Liver (tissue), 9 donors: Measurements from ENCODE around the gene AS3MT. TPM values are rescaled to one million over a fixed set of nuclear protein-coding genes. Genes with fewer than 3 reads are reported as not detected.

ENCODE experiments used
- DNase-seq: peaks from one replicate; pipeline ENCODE4 v3.0.0-alpha.2; 2017; ENCODE audit warnings: low spot score
- H3K27ac ChIP-seq, 2 donors: one replicate each; pipeline ENCODE4 v1.7.0; 2013; ENCODE audit warnings: inconsistent platforms in 2 of 2, low read length in 2 of 2, control low read depth in 1 of 2, low read depth in 1 of 2, mild to moderate bottlenecking in 1 of 2
- H3K27me3 ChIP-seq, 4 donors: one replicate each; pipeline versions ENCODE4 v1.6.1 to v1.7.0; 2013; ENCODE audit warnings: low read length in 3 of 4, inconsistent platforms in 1 of 4, mild to moderate bottlenecking in 1 of 4, moderate library complexity in 1 of 4; ENCODE audit not compliant: control insufficient read depth in 4 of 4, insufficient read depth in 4 of 4
- H3K36me3 ChIP-seq, 4 donors: one replicate each; pipeline versions ENCODE4 v1.6.1 to v1.7.0; 2013; ENCODE audit warnings: low read length in 3 of 4, mild to moderate bottlenecking in 3 of 4, low read depth in 1 of 4, moderate library complexity in 1 of 4; ENCODE audit not compliant: control insufficient read depth in 4 of 4, insufficient read depth in 3 of 4
- H3K4me1 ChIP-seq, 4 donors: one replicate each; pipeline versions ENCODE4 v1.6.1 to v1.7.0; 2013; ENCODE audit warnings: low read length in 3 of 4, mild to moderate bottlenecking in 3 of 4, moderate library complexity in 1 of 4; ENCODE audit not compliant: control insufficient read depth in 4 of 4, insufficient read depth in 4 of 4
- H3K4me3 ChIP-seq, 3 donors: one replicate each; pipeline versions ENCODE4 v1.6.1 to v1.7.0; 2013; ENCODE audit warnings: low read length in 3 of 3, control low read depth in 1 of 3, low read depth in 1 of 3, mild to moderate bottlenecking in 1 of 3
- H3K9ac ChIP-seq, 2 donors: one replicate each; pipeline ENCODE4 v1.7.0; 2013; ENCODE audit warnings: low read length in 2 of 2, mild to moderate bottlenecking in 2 of 2, moderate library complexity in 2 of 2, control low read depth in 1 of 2, low read depth in 1 of 2
- H3K9me3 ChIP-seq, 4 donors: one replicate each; pipeline versions ENCODE4 v1.6.1 to v1.7.0; 2013; ENCODE audit warnings: low read length in 3 of 4; ENCODE audit not compliant: control insufficient read depth in 4 of 4
- CTCF ChIP-seq: fragments of 150-350 bp; IDR thresholded peaks from 2 replicates; pipeline ENCODE4 v1.5.1; 2017; ENCODE audit warnings: improper control_type of control experiment, low read depth, low read length; ENCODE audit not compliant: missing input control
- FOXA2 ChIP-seq: IDR thresholded peaks from 2 replicates; pipeline ENCODE4 v1.6.1; 2016; ENCODE audit warnings: antibody characterized with exemption
- GABPA ChIP-seq, 2 donors: IDR thresholded peaks in 1 of 2; conservative IDR thresholded peaks in 1 of 2; 2 replicates each; pipeline ENCODE4 v1.6.1; 2016; ENCODE audit warnings: antibody characterized with exemption in 2 of 2, mild to moderate bottlenecking in 1 of 2, moderate library complexity in 1 of 2
- HNF4A ChIP-seq, 2 donors: conservative IDR thresholded peaks; 2 replicates each; pipeline ENCODE4 v1.6.1; 2016; ENCODE audit warnings: antibody characterized with exemption in 2 of 2, mild to moderate bottlenecking in 2 of 2
- JUND ChIP-seq, 2 donors: IDR thresholded peaks; 2 replicates each; pipeline ENCODE4 v1.6.1; 2016; ENCODE audit warnings: antibody characterized with exemption in 2 of 2
- MAX ChIP-seq: IDR thresholded peaks from 2 replicates; pipeline ENCODE4 v1.6.1; 2016; ENCODE audit warnings: antibody characterized with exemption
- NR2F2 ChIP-seq: IDR thresholded peaks from 2 replicates; pipeline ENCODE4 v1.6.1; 2016; ENCODE audit warnings: antibody characterized with exemption
- RAD21 ChIP-seq, 2 donors: IDR thresholded peaks; 2 replicates each; pipeline ENCODE4 v1.6.1; 2016; ENCODE audit warnings: antibody characterized with exemption in 2 of 2, mild to moderate bottlenecking in 2 of 2
- RXRA ChIP-seq, 2 donors: IDR thresholded peaks; 2 replicates each; pipeline ENCODE4 v1.6.1; 2017 to 2018; ENCODE audit warnings: antibody characterized with exemption in 2 of 2, mild to moderate bottlenecking in 1 of 2
- SP1 ChIP-seq: IDR thresholded peaks from 2 replicates; pipeline ENCODE4 v1.6.1; 2018; ENCODE audit warnings: antibody characterized with exemption, mild to moderate bottlenecking
- TAF1 ChIP-seq: conservative IDR thresholded peaks from 2 replicates; pipeline ENCODE4 v1.6.1; 2016; ENCODE audit warnings: antibody characterized with exemption, mild to moderate bottlenecking
- YY1 ChIP-seq: IDR thresholded peaks from 2 replicates; pipeline ENCODE4 v1.6.1; 2016; ENCODE audit warnings: antibody characterized with exemption, mild to moderate bottlenecking
- WGBS: extraction: QIAGEN DNeasy Blood & Tissue Kit; methylation state at CpG from one replicate; pipeline ENCODE4 v1.1.7; 2013; 5-methylcytosine and 5-hydroxymethylcytosine counted together
- polyA plus RNA-seq, 2 donors: library from polyadenylated mRNA; stranded (reverse) in 1 of 2; unstranded in 1 of 2; fragments of 200-250 nt in 1 of 2; fragments of >200 nt in 1 of 2; fragmentation: Nextera tagmentation in 1 of 2; extraction: Ambion mirVana in 1 of 2; gene quantifications; one replicate each; pipeline versions ENCODE4 v1.2.1 to v1.2.3, GENCODE V29; 2013 to 2015
- total RNA-seq, 2 donors: library from RNA; depleted of rRNA; stranded (reverse); fragments of >200 nt; gene quantifications; one replicate each; pipeline ENCODE4 v1.2.3, GENCODE V29; 2014
- TF ChIP-seq, protein P1 (sequence below): IDR thresholded peaks from 2 replicates; pipeline ENCODE4 v1.6.1; 2016; ENCODE audit warnings: antibody characterized with exemption, mild to moderate bottlenecking
- donor health status: healthy.
- donor health status: healthy.
- donor health status: healthy.
- donor health status: healthy.
- donor health status: healthy.

AS3MT gene
- total and polyA plus RNA-seq, 4 donors, result 13.4 to 38.1 (median 16.2) TPM

DNA sequence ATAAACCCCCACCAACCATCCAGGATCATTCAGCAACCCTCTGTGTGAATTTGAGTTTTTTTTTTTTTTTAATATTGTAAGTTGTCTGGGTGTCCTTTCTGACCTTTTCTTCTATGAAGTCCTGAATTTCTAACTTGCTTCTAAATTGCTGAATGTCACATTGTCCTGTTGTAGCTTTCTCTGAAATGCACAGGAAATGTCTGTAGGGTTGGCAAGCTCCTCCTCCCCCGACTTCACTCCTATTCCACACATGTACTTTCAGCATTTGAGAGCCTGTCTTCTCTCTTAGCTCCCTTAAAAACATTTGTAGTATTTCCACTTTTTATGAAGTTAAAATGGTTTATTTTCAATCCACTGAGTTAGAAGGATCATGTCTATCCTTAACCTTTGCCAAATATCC is 45.5 kb downstream of the AS3MT start:
- Histone ChIP-seq H3K27ac (no peak overlapping the region), H3K4me3 (no peak overlapping the region), H3K36me3 (no peaks in the 10 kb centered on the region), H3K9ac (no peak overlapping the region), H3K9me3 (no peaks in the 10 kb centered on the region), H3K27me3 (no peaks in the 10 kb centered on the region), H3K4me1 (peaks cover 4 to 25% (median 19%) of the 10 kb centered on the region in 4 donors)
- WGBS, result 72% methylated on average over 1 of the region's 1 CpG
- DNase-seq, result no peak
- TF ChIP-seq GABPA (IDR thresholded peaks at IDR 0.05 in 1 of 2, conservative IDR thresholded peaks at IDR 0.05 in 1 of 2), result no peak
- no peak for TF ChIP-seq SP1
- no peak for TF ChIP-seq FOXA2
- no peak for TF ChIP-seq MAX
- TF ChIP-seq YY1, result no peak
- no peak for TF ChIP-seq HNF4A (conservative IDR thresholded peaks at IDR 0.05)
- TF ChIP-seq NR2F2, result no peak
- TF ChIP-seq RXRA (IDR thresholded peaks at IDR 0.05), result no peak
- TF ChIP-seq JUND (IDR thresholded peaks at IDR 0.05), result no peak
- TF ChIP-seq, protein P1, sequence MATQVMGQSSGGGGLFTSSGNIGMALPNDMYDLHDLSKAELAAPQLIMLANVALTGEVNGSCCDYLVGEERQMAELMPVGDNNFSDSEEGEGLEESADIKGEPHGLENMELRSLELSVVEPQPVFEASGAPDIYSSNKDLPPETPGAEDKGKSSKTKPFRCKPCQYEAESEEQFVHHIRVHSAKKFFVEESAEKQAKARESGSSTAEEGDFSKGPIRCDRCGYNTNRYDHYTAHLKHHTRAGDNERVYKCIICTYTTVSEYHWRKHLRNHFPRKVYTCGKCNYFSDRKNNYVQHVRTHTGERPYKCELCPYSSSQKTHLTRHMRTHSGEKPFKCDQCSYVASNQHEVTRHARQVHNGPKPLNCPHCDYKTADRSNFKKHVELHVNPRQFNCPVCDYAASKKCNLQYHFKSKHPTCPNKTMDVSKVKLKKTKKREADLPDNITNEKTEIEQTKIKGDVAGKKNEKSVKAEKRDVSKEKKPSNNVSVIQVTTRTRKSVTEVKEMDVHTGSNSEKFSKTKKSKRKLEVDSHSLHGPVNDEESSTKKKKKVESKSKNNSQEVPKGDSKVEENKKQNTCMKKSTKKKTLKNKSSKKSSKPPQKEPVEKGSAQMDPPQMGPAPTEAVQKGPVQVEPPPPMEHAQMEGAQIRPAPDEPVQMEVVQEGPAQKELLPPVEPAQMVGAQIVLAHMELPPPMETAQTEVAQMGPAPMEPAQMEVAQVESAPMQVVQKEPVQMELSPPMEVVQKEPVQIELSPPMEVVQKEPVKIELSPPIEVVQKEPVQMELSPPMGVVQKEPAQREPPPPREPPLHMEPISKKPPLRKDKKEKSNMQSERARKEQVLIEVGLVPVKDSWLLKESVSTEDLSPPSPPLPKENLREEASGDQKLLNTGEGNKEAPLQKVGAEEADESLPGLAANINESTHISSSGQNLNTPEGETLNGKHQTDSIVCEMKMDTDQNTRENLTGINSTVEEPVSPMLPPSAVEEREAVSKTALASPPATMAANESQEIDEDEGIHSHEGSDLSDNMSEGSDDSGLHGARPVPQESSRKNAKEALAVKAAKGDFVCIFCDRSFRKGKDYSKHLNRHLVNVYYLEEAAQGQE, result no peak

- Histone ChIP-seq H3K27ac (no peak overlapping the region), H3K36me3 (no peaks in the 10 kb centered on the region), H3K9me3 (no peaks in the 10 kb centered on the region), H3K4me3 (no peak overlapping the region), H3K4me1 (peaks cover 9 to 37% (median 32%) of the 10 kb centered on the region in 4 donors), H3K9ac (no peak overlapping the region), H3K27me3 (no peaks in the 10 kb centered on the region)
- TF ChIP-seq YY1 (no peak), RAD21 (IDR thresholded peaks at IDR 0.05) (peak in 1 of 2 donors; percentile 26), FOXA2 (no peak), HNF4A (conservative IDR thresholded peaks at IDR 0.05) (no peak)
- no peak for DNase-seq
- WGBS, result 76% methylated on average over 7 of the region's 7 CpGs
Measured at GRCh38 chr10:102916173-102916572, 46.9 kb downstream of the AS3MT start.

- TF ChIP-seq TAF1 (no peak), RAD21 (IDR thresholded peaks at IDR 0.05) (peak; percentile 90 to 94), CTCF (peak; percentile 94), SP1 (no peak), HNF4A (conservative IDR thresholded peaks at IDR 0.05) (peak in 1 of 2 donors; percentile 37)
- TF ChIP-seq, protein P1, result peak; percentile 14
- peaks cover 9 to 44% (median 35%) of the 10 kb centered on the region in 4 donors for H3K4me1 ChIP-seq
- under 1% methylated on average over 45 of the region's 45 CpGs for WGBS
- H3K27me3 ChIP-seq, result no peaks in the 10 kb centered on the region
- peak overlapping the region in 1 of 2 donors; percentile 24 for H3K9ac ChIP-seq
- no peaks in the 10 kb centered on the region for H3K36me3 ChIP-seq
- H3K4me3 ChIP-seq, result peak overlapping the region; percentile 68 to 90 (median 74)
- H3K9me3 ChIP-seq, result no peaks in the 10 kb centered on the region
- peak overlapping the region; percentile 69 to 87 for H3K27ac ChIP-seq
- DNase-seq, result peak; percentile 87
Measured at GRCh38 chr10:102917314-102917961, 48.2 kb downstream of the AS3MT start.
